Neutrophil (primary cell): ENCODE data around the gene QKI.

Experiments
- H3K27ac ChIP-seq: fragments of 200-600 bp; sonication (generic); 2 replicates; pipeline ENCODE4 v1.5.1; 2016; ENCODE audit warnings: mild to moderate bottlenecking, moderate library complexity
- H3K27me3 ChIP-seq: fragments of 200-600 bp; sonication (generic); 2 replicates; pipeline ENCODE4 v1.6.0; 2016; ENCODE audit warnings: mild to moderate bottlenecking
- H3K36me3 ChIP-seq: fragments of 200-600 bp; sonication (generic); 2 replicates; pipeline ENCODE4 v1.5.1; 2017
- H3K4me1 ChIP-seq, 2 experiments: fragments of 200-600 bp in 1 of 2; sonication (generic) in 1 of 2; 1 replicate in 1 of 2; 2 replicates in 1 of 2; pipeline versions ENCODE4 v1.5.1 to v1.6.1; 2013 to 2016; ENCODE audit warnings: low read depth in 1 of 2, low read length in 1 of 2, mild to moderate bottlenecking in 1 of 2, moderate library complexity in 1 of 2; ENCODE audit not compliant: control insufficient read depth in 1 of 2, insufficient read depth in 1 of 2
- H3K4me3 ChIP-seq, 2 experiments: fragments of 200-600 bp in 1 of 2; sonication (generic) in 1 of 2; 1 replicate in 1 of 2; 2 replicates in 1 of 2; pipeline ENCODE4 v1.5.1; 2013 to 2016; ENCODE audit warnings: low read depth in 1 of 2, low read length in 1 of 2, mild to moderate bottlenecking in 1 of 2, moderate library complexity in 1 of 2
- H3K9me3 ChIP-seq: fragments of 200-600 bp; sonication (generic); 2 replicates; pipeline ENCODE4 v1.5.1; 2016
- TF ChIP-seq, protein P1 (sequence below): fragments of 200-600 bp; sonication (generic); IDR thresholded peaks from 2 replicates; pipeline ENCODE4 v1.5.1; 2016; ENCODE audit warnings: antibody characterized with exemption

The QKI gene

DNA sequence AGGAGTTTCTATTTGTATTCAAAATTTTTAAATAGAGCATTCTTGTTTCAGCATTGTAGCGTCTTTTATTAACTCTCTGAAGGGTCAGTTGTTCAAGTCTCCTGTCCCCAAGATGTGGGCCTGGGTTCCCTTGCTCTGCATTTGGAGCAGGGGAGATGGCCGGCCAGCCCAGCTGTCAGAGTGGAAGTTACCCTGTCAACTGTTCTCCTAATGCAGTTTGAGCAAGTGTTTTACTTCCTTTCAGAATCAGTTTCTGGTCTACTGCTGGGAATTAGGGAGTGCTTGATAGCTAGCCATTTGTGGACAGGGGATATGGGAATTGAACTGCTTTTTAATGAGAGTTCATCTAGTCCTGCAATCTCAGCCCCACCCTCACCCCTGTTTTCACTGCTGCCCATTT, 116.6 kb downstream of the QKI start:
- H3K27me3 ChIP-seq: no peaks in the 10 kb centered on the region
- H3K36me3 ChIP-seq: peaks cover 11% of the 10 kb centered on the region
- no peak overlapping the region for H3K27ac ChIP-seq
- no peak overlapping the region for H3K4me3 ChIP-seq
- H3K9me3 ChIP-seq: no peaks in the 10 kb centered on the region
- TF ChIP-seq, protein P1, sequence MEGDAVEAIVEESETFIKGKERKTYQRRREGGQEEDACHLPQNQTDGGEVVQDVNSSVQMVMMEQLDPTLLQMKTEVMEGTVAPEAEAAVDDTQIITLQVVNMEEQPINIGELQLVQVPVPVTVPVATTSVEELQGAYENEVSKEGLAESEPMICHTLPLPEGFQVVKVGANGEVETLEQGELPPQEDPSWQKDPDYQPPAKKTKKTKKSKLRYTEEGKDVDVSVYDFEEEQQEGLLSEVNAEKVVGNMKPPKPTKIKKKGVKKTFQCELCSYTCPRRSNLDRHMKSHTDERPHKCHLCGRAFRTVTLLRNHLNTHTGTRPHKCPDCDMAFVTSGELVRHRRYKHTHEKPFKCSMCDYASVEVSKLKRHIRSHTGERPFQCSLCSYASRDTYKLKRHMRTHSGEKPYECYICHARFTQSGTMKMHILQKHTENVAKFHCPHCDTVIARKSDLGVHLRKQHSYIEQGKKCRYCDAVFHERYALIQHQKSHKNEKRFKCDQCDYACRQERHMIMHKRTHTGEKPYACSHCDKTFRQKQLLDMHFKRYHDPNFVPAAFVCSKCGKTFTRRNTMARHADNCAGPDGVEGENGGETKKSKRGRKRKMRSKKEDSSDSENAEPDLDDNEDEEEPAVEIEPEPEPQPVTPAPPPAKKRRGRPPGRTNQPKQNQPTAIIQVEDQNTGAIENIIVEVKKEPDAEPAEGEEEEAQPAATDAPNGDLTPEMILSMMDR: no peak
- H3K4me1 ChIP-seq: peaks cover 0 to 4% of the 10 kb centered on the region in 2 experiments

DNA sequence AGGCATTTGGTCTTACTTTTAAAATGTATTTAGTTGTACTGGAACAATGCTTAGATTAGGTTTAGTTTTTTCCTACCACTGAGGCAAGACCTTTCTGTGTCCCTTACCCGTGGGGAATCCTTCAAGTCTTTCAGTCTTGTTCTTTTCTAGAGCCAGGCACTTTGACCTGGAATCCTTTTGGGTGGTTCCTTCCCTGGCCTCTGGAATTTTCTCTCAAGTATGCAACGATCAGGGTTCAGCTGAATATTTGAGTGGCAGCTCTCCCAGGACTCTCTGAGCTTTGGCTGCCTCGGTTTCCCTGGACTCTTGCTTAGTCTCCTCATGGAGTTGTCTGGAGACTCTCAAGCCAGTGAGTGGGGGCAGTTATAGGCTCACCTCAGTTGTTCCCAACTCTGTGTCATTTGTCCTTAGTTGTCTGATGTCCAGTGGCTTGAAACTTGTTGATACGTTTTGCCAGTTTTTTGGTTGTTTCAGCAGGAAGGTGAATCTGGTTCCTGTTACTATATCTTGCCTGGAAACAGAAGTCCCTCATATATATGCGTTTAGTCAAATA, 118.1 kb downstream of the QKI start:
- no peaks in the 10 kb centered on the region for H3K27me3 ChIP-seq
- no peaks in the 10 kb centered on the region for H3K9me3 ChIP-seq
- peaks cover 0 to 4% of the 10 kb centered on the region in 2 experiments for H3K4me1 ChIP-seq
- H3K36me3 ChIP-seq: peaks cover 18% of the 10 kb centered on the region
- TF ChIP-seq, protein P1: no peak
- no peak overlapping the region for H3K4me3 ChIP-seq
- H3K27ac ChIP-seq: no peak overlapping the region

DNA sequence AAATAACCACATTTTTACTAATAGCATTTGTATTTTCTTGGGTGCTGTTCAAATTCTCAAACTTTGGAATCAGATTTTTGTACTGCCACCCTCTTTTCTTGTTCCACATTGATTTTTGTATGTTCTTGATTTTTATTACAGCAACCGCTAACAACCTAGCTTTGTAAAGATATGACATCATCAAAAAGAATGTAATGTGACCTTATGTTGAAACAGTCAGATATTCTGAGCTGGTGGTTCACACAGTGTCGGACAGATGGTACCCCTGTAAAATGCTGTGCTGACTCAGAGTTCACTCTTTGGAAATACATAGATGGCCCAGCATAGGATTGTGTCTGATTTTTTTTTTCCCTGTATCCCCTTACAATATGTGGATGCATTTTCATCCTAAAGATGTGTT, 118.9 kb downstream of the QKI start:
- Histone ChIP-seq H3K36me3 (peaks cover 18% of the 10 kb centered on the region), H3K4me3 (no peak overlapping the region), H3K27me3 (no peaks in the 10 kb centered on the region), H3K9me3 (no peaks in the 10 kb centered on the region), H3K4me1 (peaks cover 0 to 4% of the 10 kb centered on the region in 2 experiments), H3K27ac (no peak overlapping the region)
- TF ChIP-seq, protein P1: no peak

DNA sequence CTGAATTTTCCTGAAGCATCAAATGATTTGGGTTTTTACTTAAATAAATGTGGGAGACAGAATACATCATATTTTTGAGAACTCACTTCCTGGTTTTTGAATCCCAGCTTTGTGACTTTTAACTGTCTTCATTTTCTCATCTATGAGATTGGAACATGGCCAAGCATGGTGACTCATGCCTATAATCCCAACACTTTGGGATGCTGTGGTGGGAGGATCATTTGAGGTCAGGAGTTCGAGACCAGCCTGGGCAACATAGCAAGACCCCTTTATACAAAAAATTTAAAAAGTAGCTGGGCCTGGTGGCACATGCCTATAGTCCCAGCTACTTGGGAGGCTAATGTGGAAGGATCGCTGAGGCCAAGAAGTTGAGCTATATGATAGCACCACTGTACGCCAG, 122.3 kb downstream of the QKI start:
- no peak overlapping the region for H3K4me3 ChIP-seq
- peaks cover 18% of the 10 kb centered on the region for H3K36me3 ChIP-seq
- H3K9me3 ChIP-seq: no peaks in the 10 kb centered on the region
- no peaks in the 10 kb centered on the region for H3K4me1 ChIP-seq
- no peak overlapping the region for H3K27ac ChIP-seq
- H3K27me3 ChIP-seq: no peaks in the 10 kb centered on the region
- TF ChIP-seq, protein P1: no peak

DNA sequence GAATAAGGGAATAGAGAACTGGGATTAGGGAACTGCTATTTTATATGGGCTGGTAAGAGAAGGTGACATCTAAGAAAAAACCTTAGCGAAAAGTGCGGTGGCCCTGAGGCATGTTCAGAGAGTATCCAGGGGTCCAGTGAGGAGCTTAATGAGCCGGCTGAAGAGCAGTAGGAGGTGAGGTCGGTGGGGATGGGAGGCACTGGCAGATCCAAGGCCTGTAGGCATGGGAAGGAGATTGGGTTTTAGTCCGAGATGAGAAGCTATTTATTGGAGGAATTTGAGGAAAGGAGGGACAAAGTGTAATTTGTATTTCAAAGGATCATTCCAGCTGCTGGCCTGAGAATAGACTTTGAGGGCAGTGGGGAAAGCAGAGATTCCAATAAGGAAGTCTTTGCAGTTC, 123.8 kb downstream of the QKI start:
- Histone ChIP-seq H3K4me1 (no peaks in the 10 kb centered on the region), H3K4me3 (no peak overlapping the region), H3K27ac (no peak overlapping the region), H3K27me3 (no peaks in the 10 kb centered on the region), H3K36me3 (peaks cover 18% of the 10 kb centered on the region), H3K9me3 (no peaks in the 10 kb centered on the region)
- TF ChIP-seq, protein P1: no peak
